Breast epithelium (tissue), 4 donors: ENCODE measurements around the gene GBA2. TPM values are rescaled to one million over a fixed set of nuclear protein-coding genes. Genes with fewer than 3 reads are reported as not detected.

Experiments
- DNase-seq, 2 donors: peaks; one replicate each; pipeline ENCODE4 v3.0.0-alpha.2; 2019; ENCODE audit warnings: low spot score in 2 of 2
- H3K27ac ChIP-seq, 2 donors: fragments of 200-600 bp; sonication (generic) in 1 of 2; one replicate each; pipeline ENCODE4 v1.5.1; 2016 to 2019; ENCODE audit warnings: mild to moderate bottlenecking in 1 of 2
- H3K27me3 ChIP-seq, 2 donors: fragments of 200-600 bp; sonication (generic) in 1 of 2; one replicate each; pipeline versions ENCODE4 v1.5.1 to v1.6.0; 2017 to 2019; ENCODE audit warnings: control low read depth in 1 of 2, mild to moderate bottlenecking in 1 of 2
- H3K36me3 ChIP-seq: fragments of 200-600 bp; one replicate; pipeline ENCODE4 v1.5.1; 2019
- H3K4me1 ChIP-seq, 2 donors: fragments of 200-600 bp; sonication (generic); one replicate each; pipeline ENCODE4 v1.5.1; 2016 to 2019; ENCODE audit warnings: control low read depth in 1 of 2
- H3K4me3 ChIP-seq, 3 donors: fragments of 200-600 bp; sonication (generic); 1 replicate in 2 of 3; 2 replicates in 1 of 3; pipeline ENCODE4 v1.5.1; 2016 to 2019; ENCODE audit warnings: mild to moderate bottlenecking in 3 of 3, moderate library complexity in 2 of 3
- H3K9me3 ChIP-seq, 2 donors: fragments of 200-600 bp; sonication (generic) in 1 of 2; one replicate each; pipeline ENCODE4 v1.5.1; 2016 to 2019; ENCODE audit warnings: control low read depth in 1 of 2
- CTCF ChIP-seq, 3 donors: fragments of 450-650 bp; IDR thresholded peaks; one replicate each; pipeline ENCODE4 v1.5.1; 2016 to 2017; ENCODE audit warnings: antibody characterized with exemption in 3 of 3, mild to moderate bottlenecking in 3 of 3, moderate library complexity in 3 of 3
- POLR2A ChIP-seq: fragments of 450-650 bp; IDR thresholded peaks from one replicate; pipeline ENCODE4 v1.6.1; 2016; ENCODE audit warnings: antibody characterized with exemption, mild to moderate bottlenecking, moderate library complexity
- POLR2AphosphoS5 ChIP-seq, 3 donors: sonication (generic); formaldehyde crosslinking; IDR thresholded peaks; one replicate each; pipeline ENCODE4 v1.6.1; 2017; ENCODE audit warnings: antibody characterized with exemption in 3 of 3
- intact Hi-C: fragments of 100-400 bp; cut with DNase I; formaldehyde crosslinking; loops from one replicate; pipeline ENCODE4 v1.15.1; 2023; ENCODE audit warnings: low total_unique reads
- total RNA-seq, 3 donors: library from RNA; depleted of rRNA; stranded (reverse); fragments of >200 nt; gene quantifications; one replicate each; pipeline ENCODE4 v1.1.0, GENCODE V29; 2016

Gene GBA2
- total RNA-seq, 3 donors from 2014 or later = 44.5 to 63.8 (median 57.0) TPM

- Histone ChIP-seq H3K4me1 (peaks cover 13 to 17% of the 10 kb centered on the region in 2 donors), H3K27me3 (no peaks in the 10 kb centered on the region), H3K36me3 (peaks cover 10% of the 10 kb centered on the region), H3K9me3 (no peaks in the 10 kb centered on the region), H3K4me3 (no peak overlapping the region), H3K27ac (no peak overlapping the region)
- intact Hi-C loops = no loop called here
- no peak for DNase-seq
- no peak for TF ChIP-seq POLR2AphosphoS5 (IDR thresholded peaks at IDR 0.05)
- no peak for TF ChIP-seq POLR2A
- no peak for TF ChIP-seq CTCF (IDR thresholded peaks at IDR 0.05)
Observed at GRCh38 chr9:35725362-35725761, 23.7 kb downstream of the GBA2 start.

GRCh38 chr9:35723908-35724307 is 25.1 kb downstream of the GBA2 start:
- Histone ChIP-seq H3K36me3 (peaks cover 20% of the 10 kb centered on the region), H3K27ac (no peak overlapping the region), H3K4me3 (no peak overlapping the region), H3K4me1 (peaks cover 6 to 17% of the 10 kb centered on the region in 2 donors), H3K9me3 (no peaks in the 10 kb centered on the region), H3K27me3 (no peaks in the 10 kb centered on the region)
- DNase-seq = no peak
- TF ChIP-seq POLR2AphosphoS5 (IDR thresholded peaks at IDR 0.05) (no peak), CTCF (IDR thresholded peaks at IDR 0.05) (no peak), POLR2A (no peak)
- intact Hi-C loops = no loop called here

- no peak for TF ChIP-seq CTCF (IDR thresholded peaks at IDR 0.05)
- no peak for TF ChIP-seq POLR2A
- TF ChIP-seq POLR2AphosphoS5 (IDR thresholded peaks at IDR 0.05) = no peak
Observed at GRCh38 chr9:35723426-35723825, 25.6 kb downstream of the GBA2 start.

GRCh38 chr9:35719546-35719945 is 29.5 kb downstream of the GBA2 start:
- Histone ChIP-seq H3K27ac (no peak overlapping the region), H3K4me1 (no peaks in the 10 kb centered on the region), H3K27me3 (no peaks in the 10 kb centered on the region), H3K4me3 (no peak overlapping the region), H3K36me3 (peaks cover 20% of the 10 kb centered on the region), H3K9me3 (no peaks in the 10 kb centered on the region)
- TF ChIP-seq CTCF (IDR thresholded peaks at IDR 0.05) (no peak), POLR2A (no peak), POLR2AphosphoS5 (IDR thresholded peaks at IDR 0.05) (no peak)
- intact Hi-C loops = no loop called here
- no peak for DNase-seq

More at GRCh38 chr9:35723426-35723825, 25.6 kb downstream of the GBA2 start:
- Histone ChIP-seq H3K27ac (no peak overlapping the region), H3K4me3 (no peak overlapping the region), H3K36me3 (peaks cover 23% of the 10 kb centered on the region), H3K4me1 (peaks cover 6 to 14% of the 10 kb centered on the region in 2 donors), H3K27me3 (no peaks in the 10 kb centered on the region), H3K9me3 (no peaks in the 10 kb centered on the region)
- DNase-seq = no peak
- intact Hi-C loops = no loop called here

GRCh38 chr9:35718721-35719511 is 30.1 kb downstream of the GBA2 start:
- intact Hi-C loops = no loop called here
- Histone ChIP-seq H3K4me3 (no peak overlapping the region), H3K4me1 (no peaks in the 10 kb centered on the region), H3K27ac (no peak overlapping the region), H3K9me3 (no peaks in the 10 kb centered on the region), H3K27me3 (no peaks in the 10 kb centered on the region), H3K36me3 (peaks cover 23% of the 10 kb centered on the region)
- no peak for DNase-seq
- TF ChIP-seq CTCF (IDR thresholded peaks at IDR 0.05) (no peak), POLR2AphosphoS5 (IDR thresholded peaks at IDR 0.05) (no peak)
